K562 (cell line): ENCODE measurements around the gene FGF2. TPM values are rescaled to one million over a fixed set of nuclear protein-coding genes. Genes with fewer than 3 reads are reported as not detected.

Experiments used
- ATAC-seq: fragments of 200-7000 bp; cut with Tn5 transposase; 3 replicates; pipeline ENCODE4 v1.9.1; 2020; ENCODE audit warnings: moderate library complexity
- BruUV-seq: library from RNA; stranded (reverse); fragments of 400-500 nt; replicated peaks from 2 replicates; lab custom pipeline; 2021; lab: Mats Ljungman, UMichigan
- CTCF ChIA-PET: fragments of 300-600 bp; formaldehyde crosslinking; extraction: SDS; loops from one replicate; lab custom pipeline; 2021; ENCODE audit warnings: low intra/inter-chr PET ratio; lab: Yijun Ruan, JAX
- POLR2A ChIA-PET: fragments of 300-600, 350-650 bp; sonication (Branson Sonifier 250); formaldehyde crosslinking; extraction: SDS; loops from one replicate; lab custom pipeline; 2021; ENCODE audit warnings: antibody characterized with exemption, inconsistent platforms; lab: Yijun Ruan, JAX
- DNase-seq, 4 experiments: peaks; one replicate each; pipeline versions ENCODE4 v3.0.0 to v3.0.0-alpha.2; 2011 to 2018; ENCODE audit warnings: low spot score in 3 of 4, mixed read lengths in 3 of 4; ENCODE audit errors: extremely low read depth in 1 of 4
- FAIRE-seq: peaks from 2 replicates; lab custom pipeline; 2011; peaks lifted over from hg19 to GRCh38; lab: Jason Lieb, UNC
- H2AFZ ChIP-seq: 2 replicates; pipeline ENCODE4 v1.6.0; 2011; ENCODE audit warnings: low read depth, low read length, control low read depth, inconsistent platforms
- H3K27ac ChIP-seq: fragments of 200-600 bp; 3 replicates; pipeline ENCODE4 v1.8.0; 2011; ENCODE audit warnings: low read depth, mild to moderate bottlenecking, control low read depth, inconsistent platforms, low read length, moderate library complexity, mixed read lengths; ENCODE audit errors: extremely low read depth
- H3K27me3 ChIP-seq, 2 experiments: fragments of 300-600 bp in 1 of 2; 2 replicates in 1 of 2; 3 replicates in 1 of 2; pipeline versions ENCODE4 v1.6.0 to v1.8.0; 2011; ENCODE audit warnings: inconsistent platforms in 2 of 2, low read length in 2 of 2, mild to moderate bottlenecking in 1 of 2, mixed read lengths in 1 of 2, moderate library complexity in 1 of 2; ENCODE audit not compliant: control insufficient read depth in 2 of 2, insufficient read depth in 2 of 2
- H3K36me3 ChIP-seq: fragments of 300-600 bp; 3 replicates; pipeline ENCODE4 v1.8.0; 2011; ENCODE audit warnings: mild to moderate bottlenecking, low read length, inconsistent platforms; ENCODE audit not compliant: control insufficient read depth, insufficient read depth
- H3K4me1 ChIP-seq, 2 experiments: fragments of 200-600 bp in 1 of 2; replicated peaks in 1 of 2; 2 replicates in 1 of 2; 3 replicates in 1 of 2; pipeline versions ENCODE4 v1.5.1 to v1.8.0; 2011; ENCODE audit warnings: inconsistent platforms in 2 of 2, low read length in 2 of 2, mild to moderate bottlenecking in 1 of 2, mixed read lengths in 1 of 2, moderate library complexity in 1 of 2; ENCODE audit not compliant: control insufficient read depth in 2 of 2, insufficient read depth in 2 of 2
- H3K4me2 ChIP-seq: 2 replicates; pipeline ENCODE4 v1.6.1; 2011; ENCODE audit warnings: low read length, control low read depth, inconsistent platforms, mixed read lengths; ENCODE audit not compliant: insufficient read depth
- H3K4me3 ChIP-seq: fragments of 200-600 bp; sonication (generic), shearing (Covaris generic); 2 replicates; pipeline ENCODE4 v1.5.1; 2016; ENCODE audit warnings: control low read depth, inconsistent platforms
- H3K79me2 ChIP-seq: fragments of 200-600 bp; 3 replicates; pipeline ENCODE4 v1.8.0; 2011; ENCODE audit warnings: low read length, inconsistent platforms; ENCODE audit not compliant: control insufficient read depth, insufficient read depth
- H3K9ac ChIP-seq, 2 experiments: 2 replicates each; pipeline versions ENCODE4 v1.6.0 to v1.6.1; 2011; ENCODE audit warnings: low read depth in 2 of 2, low read length in 2 of 2, control low read depth in 1 of 2, inconsistent platforms in 1 of 2, mild to moderate bottlenecking in 1 of 2, mixed read lengths in 1 of 2; ENCODE audit not compliant: insufficient read depth in 1 of 2
- H3K9me1 ChIP-seq: one replicate; pipeline ENCODE4 v1.6.0; 2011; ENCODE audit warnings: inconsistent platforms, mild to moderate bottlenecking, low read length, moderate library complexity; ENCODE audit not compliant: control insufficient read depth, insufficient read depth
- H3K9me3 ChIP-seq: replicated peaks from 2 replicates; pipeline ENCODE4 v1.5.1; 2011; ENCODE audit warnings: low read depth, low read length, inconsistent platforms; ENCODE audit not compliant: control insufficient read depth, insufficient read depth
- H4K20me1 ChIP-seq: replicated peaks from 2 replicates; pipeline ENCODE4 v1.6.1; 2011; ENCODE audit warnings: low read length, inconsistent platforms, mixed read lengths; ENCODE audit not compliant: control insufficient read depth, insufficient read depth
- COPS2 ChIP-seq: fragments of 450-650 bp; conservative IDR thresholded peaks from 2 replicates; pipeline ENCODE4 v1.6.1; 2016; ENCODE audit warnings: mild to moderate bottlenecking, moderate library complexity
- MYNN ChIP-seq, 2 experiments: sonication (generic); formaldehyde crosslinking in 1 of 2; IDR thresholded peaks; 2 replicates each; pipeline versions ENCODE4 v1.5.0 to v1.6.1; 2016 to 2020; ENCODE audit warnings: antibody characterized with exemption in 1 of 2, missing genetic modification reagents in 1 of 2
- NFXL1 ChIP-seq: fragments of 450-650 bp; formaldehyde crosslinking; IDR thresholded peaks from 2 replicates; pipeline ENCODE4 v1.4.0; 2021; ENCODE audit warnings: mild to moderate bottlenecking
- PHF21A ChIP-seq: fragments of 450-650 bp; IDR thresholded peaks from 2 replicates; pipeline ENCODE4 v1.6.1; 2017; ENCODE audit warnings: low read depth, borderline replicate concordance
- RBM15 ChIP-seq: fragments of 200-400 bp; formaldehyde crosslinking; IDR thresholded peaks from 2 replicates; pipeline ENCODE4 v1.6.1; 2018; ENCODE audit warnings: mild to moderate bottlenecking, low read length, moderate library complexity; ENCODE audit not compliant: insufficient read depth
- SLC30A9 ChIP-seq: fragments of 250-450 bp; sonication (Bioruptor Pico); IDR thresholded peaks from 2 replicates; pipeline ENCODE4 v1.8.0; 2022; ENCODE audit warnings: mild to moderate bottlenecking, moderate library complexity
- SMARCA5 ChIP-seq: fragments of 450-650 bp; IDR thresholded peaks from 2 replicates; pipeline ENCODE4 v1.6.1; 2016
- ZNF589 ChIP-seq: fragments of 200-800 bp; sonication (Bioruptor generic); IDR thresholded peaks from 2 replicates; pipeline ENCODE4 v1.6.1; 2016; ENCODE audit warnings: low read depth, missing genetic modification characterization, missing compliant biosample characterization
- WGBS: fragments of 100-300 bp; shearing (Covaris generic); methylation state at CpG from one replicate; pipeline ENCODE4 v1.1.6; 2016; ENCODE audit warnings: low coverage, mixed read lengths; ENCODE audit not compliant: insufficient coverage; ENCODE audit errors: missing lambda C conversion rate; 5-methylcytosine and 5-hydroxymethylcytosine counted together
- in situ Hi-C: fragments of 300-500 bp; cut with MboI; formaldehyde crosslinking; loops from 4 replicates; pipeline ENCODE4 v1.15.0; 2018; ENCODE audit warnings: inconsistent platforms, mixed read lengths
- intact Hi-C: fragments of 100-400 bp; cut with micrococcal nuclease; formaldehyde crosslinking; loops from 2 replicates; pipeline ENCODE4 v1.14.2; 2022
- polyA plus RNA-seq, 8 experiments: library from polyadenylated mRNA; depleted of rRNA in 4 of 8; stranded (reverse) in 5 of 8; unstranded in 3 of 8; fragments of >200 nt; fragmentation: Nextera tagmentation in 2 of 8; fragmentation: Illumina TruSeq in 1 of 8; extraction: Ambion mirVana in 2 of 8; extraction: Trizol in 1 of 8; gene quantifications; 2 replicates each; pipeline versions ENCODE4 v1.2.1 to v1.2.3, GENCODE V29; 2011 to 2014; ENCODE audit warnings: inconsistent platforms in 1 of 8, missing spikeins in 1 of 8
- total RNA-seq, 7 experiments: library from RNA; depleted of rRNA in 6 of 7; stranded (reverse); fragments of >200 nt in 6 of 7; fragmentation: Illumina TruSeq in 2 of 7; extraction: Trizol in 2 of 7; gene quantifications; 2 replicates each; pipeline versions ENCODE4 v1.2.1 to v1.2.3, GENCODE V29; 2011 to 2021; ENCODE audit warnings: low replicate concordance in 1 of 7
- TF ChIP-seq, protein P1 (sequence below): fragments of 200-400 bp; formaldehyde crosslinking; IDR thresholded peaks from 2 replicates; pipeline ENCODE4 v1.6.1; 2017; ENCODE audit warnings: mild to moderate bottlenecking, low read depth, low read length, moderate library complexity
- TF ChIP-seq, protein P2 (sequence below), 3 experiments: fragments of 200-800 bp in 1 of 3; sonication (Bioruptor generic) in 1 of 3; sonication (generic) in 1 of 3; formaldehyde crosslinking in 1 of 3; IDR thresholded peaks; 2 replicates each; pipeline versions ENCODE4 v1.6.1 to v1.8.0; 2016 to 2022; ENCODE audit warnings: mild to moderate bottlenecking in 2 of 3, missing compliant biosample characterization in 2 of 3, missing genetic modification characterization in 2 of 3, missing genetic modification reagents in 1 of 3
- TF ChIP-seq, protein P3 (sequence below): sonication (generic); formaldehyde crosslinking; IDR thresholded peaks from 2 replicates; pipeline ENCODE4 v1.8.1; 2023; ENCODE audit warnings: missing genetic modification reagents, mild to moderate bottlenecking, borderline replicate concordance
- TF ChIP-seq, protein P4 (sequence below): sonication (generic); formaldehyde crosslinking; IDR thresholded peaks from 2 replicates; pipeline ENCODE4 v1.8.0; 2023; ENCODE audit warnings: mild to moderate bottlenecking, missing genetic modification reagents

Gene FGF2
- total and polyA plus RNA-seq, 9 of the 15 experiments (the other 6 are each of a cell fraction or from before 2014, with no cell fraction given): 2.5 to 19.4 (median 9.2) TPM

DNA sequence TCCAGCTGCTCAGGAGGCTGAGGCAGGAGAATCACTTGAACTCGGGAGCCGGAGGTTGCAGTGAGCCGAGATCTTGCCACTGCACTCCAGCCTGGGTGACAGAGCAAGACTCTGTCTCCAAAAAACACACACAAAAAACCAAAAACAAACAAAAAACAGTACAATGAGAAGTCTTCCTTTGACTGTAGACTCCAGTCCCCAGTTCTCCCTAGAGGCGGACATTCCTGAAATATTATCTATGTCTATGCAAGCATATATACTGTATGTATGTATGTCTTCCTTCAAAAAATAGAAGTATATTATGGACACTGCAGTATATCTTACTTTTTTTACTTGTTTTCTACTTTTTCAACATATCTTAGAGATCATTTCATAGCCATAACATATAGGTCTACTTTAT is 10.2 kb upstream of the FGF2 start:
- peak overlapping the region; percentile 67 for H2AFZ ChIP-seq
- CTCF ChIA-PET: no interaction called here
- TF ChIP-seq COPS2: no peak
- TF ChIP-seq, protein P1, sequence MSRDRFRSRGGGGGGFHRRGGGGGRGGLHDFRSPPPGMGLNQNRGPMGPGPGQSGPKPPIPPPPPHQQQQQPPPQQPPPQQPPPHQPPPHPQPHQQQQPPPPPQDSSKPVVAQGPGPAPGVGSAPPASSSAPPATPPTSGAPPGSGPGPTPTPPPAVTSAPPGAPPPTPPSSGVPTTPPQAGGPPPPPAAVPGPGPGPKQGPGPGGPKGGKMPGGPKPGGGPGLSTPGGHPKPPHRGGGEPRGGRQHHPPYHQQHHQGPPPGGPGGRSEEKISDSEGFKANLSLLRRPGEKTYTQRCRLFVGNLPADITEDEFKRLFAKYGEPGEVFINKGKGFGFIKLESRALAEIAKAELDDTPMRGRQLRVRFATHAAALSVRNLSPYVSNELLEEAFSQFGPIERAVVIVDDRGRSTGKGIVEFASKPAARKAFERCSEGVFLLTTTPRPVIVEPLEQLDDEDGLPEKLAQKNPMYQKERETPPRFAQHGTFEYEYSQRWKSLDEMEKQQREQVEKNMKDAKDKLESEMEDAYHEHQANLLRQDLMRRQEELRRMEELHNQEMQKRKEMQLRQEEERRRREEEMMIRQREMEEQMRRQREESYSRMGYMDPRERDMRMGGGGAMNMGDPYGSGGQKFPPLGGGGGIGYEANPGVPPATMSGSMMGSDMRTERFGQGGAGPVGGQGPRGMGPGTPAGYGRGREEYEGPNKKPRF: no peak
- TF ChIP-seq MYNN (IDR thresholded peaks at IDR 0.05): no peak
- no peak for TF ChIP-seq MYNN (CRISPR knock-in tag; IDR thresholded peaks at IDR 0.05)
- TF ChIP-seq, protein P2, sequence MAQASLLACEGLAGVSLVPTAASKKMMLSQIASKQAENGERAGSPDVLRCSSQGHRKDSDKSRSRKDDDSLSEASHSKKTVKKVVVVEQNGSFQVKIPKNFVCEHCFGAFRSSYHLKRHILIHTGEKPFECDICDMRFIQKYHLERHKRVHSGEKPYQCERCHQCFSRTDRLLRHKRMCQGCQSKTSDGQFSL (CRISPR knock-in tag; IDR thresholded peaks at IDR 0.05): no peak
- TF ChIP-seq, protein P2 (tag; IDR thresholded peaks at IDR 0.05): no peak
- TF ChIP-seq, protein P3, sequence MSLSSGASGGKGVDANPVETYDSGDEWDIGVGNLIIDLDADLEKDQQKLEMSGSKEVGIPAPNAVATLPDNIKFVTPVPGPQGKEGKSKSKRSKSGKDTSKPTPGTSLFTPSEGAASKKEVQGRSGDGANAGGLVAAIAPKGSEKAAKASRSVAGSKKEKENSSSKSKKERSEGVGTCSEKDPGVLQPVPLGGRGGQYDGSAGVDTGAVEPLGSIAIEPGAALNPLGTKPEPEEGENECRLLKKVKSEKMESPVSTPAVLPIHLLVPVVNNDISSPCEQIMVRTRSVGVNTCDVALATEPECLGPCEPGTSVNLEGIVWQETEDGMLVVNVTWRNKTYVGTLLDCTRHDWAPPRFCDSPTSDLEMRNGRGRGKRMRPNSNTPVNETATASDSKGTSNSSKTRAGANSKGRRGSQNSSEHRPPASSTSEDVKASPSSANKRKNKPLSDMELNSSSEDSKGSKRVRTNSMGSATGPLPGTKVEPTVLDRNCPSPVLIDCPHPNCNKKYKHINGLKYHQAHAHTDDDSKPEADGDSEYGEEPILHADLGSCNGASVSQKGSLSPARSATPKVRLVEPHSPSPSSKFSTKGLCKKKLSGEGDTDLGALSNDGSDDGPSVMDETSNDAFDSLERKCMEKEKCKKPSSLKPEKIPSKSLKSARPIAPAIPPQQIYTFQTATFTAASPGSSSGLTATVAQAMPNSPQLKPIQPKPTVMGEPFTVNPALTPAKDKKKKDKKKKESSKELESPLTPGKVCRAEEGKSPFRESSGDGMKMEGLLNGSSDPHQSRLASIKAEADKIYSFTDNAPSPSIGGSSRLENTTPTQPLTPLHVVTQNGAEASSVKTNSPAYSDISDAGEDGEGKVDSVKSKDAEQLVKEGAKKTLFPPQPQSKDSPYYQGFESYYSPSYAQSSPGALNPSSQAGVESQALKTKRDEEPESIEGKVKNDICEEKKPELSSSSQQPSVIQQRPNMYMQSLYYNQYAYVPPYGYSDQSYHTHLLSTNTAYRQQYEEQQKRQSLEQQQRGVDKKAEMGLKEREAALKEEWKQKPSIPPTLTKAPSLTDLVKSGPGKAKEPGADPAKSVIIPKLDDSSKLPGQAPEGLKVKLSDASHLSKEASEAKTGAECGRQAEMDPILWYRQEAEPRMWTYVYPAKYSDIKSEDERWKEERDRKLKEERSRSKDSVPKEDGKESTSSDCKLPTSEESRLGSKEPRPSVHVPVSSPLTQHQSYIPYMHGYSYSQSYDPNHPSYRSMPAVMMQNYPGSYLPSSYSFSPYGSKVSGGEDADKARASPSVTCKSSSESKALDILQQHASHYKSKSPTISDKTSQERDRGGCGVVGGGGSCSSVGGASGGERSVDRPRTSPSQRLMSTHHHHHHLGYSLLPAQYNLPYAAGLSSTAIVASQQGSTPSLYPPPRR (CRISPR knock-in tag): no peak
- no peak for TF ChIP-seq ZNF589 (CRISPR knock-in tag)
- no peak for TF ChIP-seq SLC30A9
- TF ChIP-seq NFXL1 (CRISPR knock-in tag): no peak
- TF ChIP-seq SMARCA5: no peak
- no peak for TF ChIP-seq PHF21A
- TF ChIP-seq RBM15: no peak
- TF ChIP-seq, protein P4, sequence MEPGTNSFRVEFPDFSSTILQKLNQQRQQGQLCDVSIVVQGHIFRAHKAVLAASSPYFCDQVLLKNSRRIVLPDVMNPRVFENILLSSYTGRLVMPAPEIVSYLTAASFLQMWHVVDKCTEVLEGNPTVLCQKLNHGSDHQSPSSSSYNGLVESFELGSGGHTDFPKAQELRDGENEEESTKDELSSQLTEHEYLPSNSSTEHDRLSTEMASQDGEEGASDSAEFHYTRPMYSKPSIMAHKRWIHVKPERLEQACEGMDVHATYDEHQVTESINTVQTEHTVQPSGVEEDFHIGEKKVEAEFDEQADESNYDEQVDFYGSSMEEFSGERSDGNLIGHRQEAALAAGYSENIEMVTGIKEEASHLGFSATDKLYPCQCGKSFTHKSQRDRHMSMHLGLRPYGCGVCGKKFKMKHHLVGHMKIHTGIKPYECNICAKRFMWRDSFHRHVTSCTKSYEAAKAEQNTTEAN (CRISPR knock-in tag): no peak

More for the DNA sequence above, 10.2 kb upstream of the FGF2 start:
- Histone ChIP-seq H4K20me1 (no peaks in the 10 kb centered on the region), H3K36me3 (no peaks in the 10 kb centered on the region), H3K9me3 (no peaks in the 10 kb centered on the region), H3K9ac (no peak overlapping the region), H3K4me3 (no peak overlapping the region), H3K4me2 (no peak overlapping the region), H3K79me2 (no peaks in the 10 kb centered on the region), H3K27ac (no peak overlapping the region), H3K9me1 (no peaks in the 10 kb centered on the region), H3K27me3 (no peaks in the 10 kb centered on the region), H3K4me1 (peaks cover 0 to 15% of the 10 kb centered on the region in 2 experiments; a peak in 2 of 5 replicates)
- DNase-seq (no peak), ATAC-seq (no peak), FAIRE-seq (no peak)
- BruUV-seq: no TSS peak
- intact Hi-C loops (no loop called here), in situ Hi-C loops (no loop called here)
- 87% methylated on average over 4 of the region's 4 CpGs for WGBS
- POLR2A ChIA-PET: no interaction called here
